Astrocyte (in vitro differentiated cells and primary cell): ENCODE results near the gene GSS. TPM values are rescaled to one million over a fixed set of nuclear protein-coding genes. Genes with fewer than 3 reads are reported as not detected.

Experiments
- DNase-seq: peaks from one replicate; pipeline ENCODE4 v3.0.0-alpha.2; 2010; ENCODE audit warnings: low read depth
- FAIRE-seq: peaks from 2 replicates; lab custom pipeline; 2011; peaks lifted over from hg19 to GRCh38; lab: Jason Lieb, UNC
- H2AFZ ChIP-seq: 2 replicates; pipeline ENCODE4 v1.6.0; 2012; ENCODE audit warnings: low read depth, low read length, inconsistent platforms
- H3K27ac ChIP-seq: 2 replicates; pipeline ENCODE4 v1.5.1; 2011; ENCODE audit warnings: low read depth, low read length, inconsistent platforms
- H3K27me3 ChIP-seq: 2 replicates; pipeline ENCODE4 v1.6.0; 2011; ENCODE audit warnings: low read length, inconsistent platforms; ENCODE audit not compliant: insufficient read depth
- H3K36me3 ChIP-seq: 2 replicates; pipeline ENCODE4 v1.5.1; 2011; ENCODE audit warnings: low read length, inconsistent platforms; ENCODE audit not compliant: insufficient read depth
- H3K4me1 ChIP-seq: 2 replicates; pipeline ENCODE4 v1.5.1; 2011; ENCODE audit warnings: low read length, inconsistent platforms; ENCODE audit not compliant: insufficient read depth
- H3K4me2 ChIP-seq: 2 replicates; pipeline ENCODE4 v1.6.0; 2012; ENCODE audit warnings: low read length, inconsistent platforms
- H3K4me3 ChIP-seq: 2 replicates; pipeline ENCODE4 v1.5.1; 2011; ENCODE audit warnings: low read depth, mild to moderate bottlenecking, low read length, inconsistent platforms; ENCODE audit not compliant: insufficient read depth
- H3K79me2 ChIP-seq: 2 replicates; pipeline ENCODE4 v1.6.0; 2012; ENCODE audit warnings: mild to moderate bottlenecking, low read length, inconsistent platforms; ENCODE audit not compliant: insufficient read depth
- H3K9ac ChIP-seq: 2 replicates; pipeline ENCODE4 v1.6.0; 2012; ENCODE audit warnings: mild to moderate bottlenecking, low read length, inconsistent platforms
- H3K9me3 ChIP-seq: 2 replicates; pipeline ENCODE4 v1.5.1; 2012; ENCODE audit warnings: low read depth, mild to moderate bottlenecking, low read length, inconsistent platforms; ENCODE audit not compliant: insufficient read depth
- H4K20me1 ChIP-seq: 2 replicates; pipeline ENCODE4 v1.6.0; 2012; ENCODE audit warnings: low read length, inconsistent platforms; ENCODE audit not compliant: insufficient read depth
- H3K27ac Mint-ChIP-seq: one replicate; pipeline ENCODE4 v1.8.0; 2021; ENCODE audit warnings: mild to moderate bottlenecking, mixed read lengths; ENCODE audit not compliant: unreplicated experiment
- H3K27me3 Mint-ChIP-seq: one replicate; pipeline ENCODE4 v1.8.0; 2021; ENCODE audit warnings: low read depth, mixed read lengths; ENCODE audit not compliant: unreplicated experiment
- H3K36me3 Mint-ChIP-seq: one replicate; pipeline ENCODE4 v1.8.0; 2021; ENCODE audit warnings: low read depth, mixed read lengths; ENCODE audit not compliant: unreplicated experiment
- H3K4me1 Mint-ChIP-seq: one replicate; pipeline ENCODE4 v1.8.0; 2021; ENCODE audit warnings: low read depth, mixed read lengths; ENCODE audit not compliant: unreplicated experiment
- H3K4me3 Mint-ChIP-seq: one replicate; pipeline ENCODE4 v1.8.0; 2021; ENCODE audit warnings: mild to moderate bottlenecking, moderate library complexity, mixed read lengths; ENCODE audit not compliant: unreplicated experiment
- H3K9me3 Mint-ChIP-seq: one replicate; pipeline ENCODE4 v1.8.0; 2021; ENCODE audit warnings: mild to moderate bottlenecking, mixed read lengths; ENCODE audit not compliant: unreplicated experiment
- CTCF ChIP-seq: IDR thresholded peaks from 2 replicates; pipeline ENCODE4 v1.5.1; 2011; ENCODE audit warnings: low read depth, mild to moderate bottlenecking, inconsistent platforms, low read length, moderate library complexity; ENCODE audit not compliant: insufficient read depth
- EZH2 ChIP-seq: IDR thresholded peaks from 2 replicates; pipeline ENCODE4 v1.6.1; 2012; ENCODE audit warnings: mild to moderate bottlenecking, low read length, inconsistent platforms; ENCODE audit not compliant: insufficient read depth
- total RNA-seq: library from RNA; stranded (reverse); gene quantifications from 2 replicates; pipeline ENCODE4 v1.2.1, GENCODE V29; 2021

The GSS gene
- total RNA-seq, 1 donor from 2014 or later = 44.6 TPM

GRCh38 chr20:34949120-34949519 lies 6.5 kb downstream of the GSS start:
- no peak for DNase-seq
- Mint-ChIP-seq H3K36me3 (peaks cover 4% of the 10 kb centered on the region), H3K4me3 (no peak overlapping the region), H3K9me3 (no peaks in the 10 kb centered on the region), H3K4me1 (peaks cover 24% of the 10 kb centered on the region), H3K27me3 (no peaks in the 10 kb centered on the region), H3K27ac (peak overlapping the region; percentile 43)
- peaks cover 3% of the 10 kb centered on the region for H3K79me2 ChIP-seq
- TF ChIP-seq EZH2 (no peak), CTCF (no peak)
- no peaks in the 10 kb centered on the region for H3K27me3 ChIP-seq
- H3K4me3 ChIP-seq = no peak overlapping the region
- peaks cover 15% of the 10 kb centered on the region for H3K4me1 ChIP-seq
- no peak for FAIRE-seq
- H4K20me1 ChIP-seq = no peaks in the 10 kb centered on the region
- peaks cover 22% of the 10 kb centered on the region for H3K36me3 ChIP-seq
- H2AFZ ChIP-seq = no peak overlapping the region
- no peaks in the 10 kb centered on the region for H3K9me3 ChIP-seq
- H3K9ac ChIP-seq = no peak overlapping the region
- peak overlapping the region; percentile 2 for H3K27ac ChIP-seq
- no peak overlapping the region for H3K4me2 ChIP-seq

GRCh38 chr20:34948030-34948429 lies 7.6 kb downstream of the GSS start:
- no peak overlapping the region for H2AFZ ChIP-seq
- peaks cover 27% of the 10 kb centered on the region for H3K36me3 ChIP-seq
- no peaks in the 10 kb centered on the region for H4K20me1 ChIP-seq
- no peaks in the 10 kb centered on the region for H3K9me3 ChIP-seq
- TF ChIP-seq EZH2 (no peak), CTCF (no peak)
- no peaks in the 10 kb centered on the region for H3K27me3 Mint-ChIP-seq
- no peak overlapping the region for H3K27ac ChIP-seq
- H3K4me1 Mint-ChIP-seq = peaks cover 25% of the 10 kb centered on the region
- H3K36me3 Mint-ChIP-seq = peaks cover 12% of the 10 kb centered on the region
- peaks cover 15% of the 10 kb centered on the region for H3K4me1 ChIP-seq
- peak overlapping the region; percentile 77 for H3K27ac Mint-ChIP-seq
- no peak overlapping the region for H3K4me3 ChIP-seq
- H3K4me3 Mint-ChIP-seq = no peak overlapping the region
- no peaks in the 10 kb centered on the region for H3K9me3 Mint-ChIP-seq
- H3K9ac ChIP-seq = no peak overlapping the region
- no peak overlapping the region for H3K4me2 ChIP-seq
- no peaks in the 10 kb centered on the region for H3K79me2 ChIP-seq
- H3K27me3 ChIP-seq = no peaks in the 10 kb centered on the region
- DNase-seq (peak; percentile 72), FAIRE-seq (peak; percentile 50)

GRCh38 chr20:34947336-34947735 lies 8.3 kb downstream of the GSS start:
- H3K4me1 Mint-ChIP-seq = peaks cover 20% of the 10 kb centered on the region
- TF ChIP-seq EZH2 (no peak), CTCF (no peak)
- Histone ChIP-seq H3K36me3 (peaks cover 33% of the 10 kb centered on the region), H3K27ac (no peak overlapping the region), H3K79me2 (no peaks in the 10 kb centered on the region), H3K4me1 (peaks cover 9% of the 10 kb centered on the region), H3K27me3 (no peaks in the 10 kb centered on the region), H3K4me3 (no peak overlapping the region), H2AFZ (no peak overlapping the region), H3K4me2 (no peak overlapping the region), H3K9me3 (no peaks in the 10 kb centered on the region), H3K9ac (no peak overlapping the region), H4K20me1 (no peaks in the 10 kb centered on the region)
- no peak overlapping the region for H3K4me3 Mint-ChIP-seq
- DNase-seq (no peak), FAIRE-seq (no peak)
- H3K27me3 Mint-ChIP-seq = no peaks in the 10 kb centered on the region
- no peak overlapping the region for H3K27ac Mint-ChIP-seq
- no peaks in the 10 kb centered on the region for H3K9me3 Mint-ChIP-seq
- peaks cover 16% of the 10 kb centered on the region for H3K36me3 Mint-ChIP-seq
